Parathyroid adenoma (tissue), 2 donors: ENCODE data around the gene C13orf42.

Source experiments
- H2AFZ ChIP-seq: fragments of 300-600 bp; sonication (generic); one replicate; pipeline ENCODE4 v1.7.0; 2017; ENCODE audit warnings: antibody characterized with exemption, mild to moderate bottlenecking
- H3K27ac ChIP-seq: fragments of 300-600 bp; sonication (generic); one replicate; pipeline ENCODE4 v1.7.0; 2017
- H3K27me3 ChIP-seq: fragments of 300-600 bp; sonication (generic); one replicate; pipeline ENCODE4 v1.7.0; 2017; ENCODE audit warnings: low read length; ENCODE audit not compliant: control insufficient read depth, insufficient read depth
- H3K36me3 ChIP-seq: fragments of 300-600 bp; sonication (generic); one replicate; pipeline ENCODE4 v1.7.0; 2017; ENCODE audit warnings: low read length; ENCODE audit not compliant: control insufficient read depth, insufficient read depth
- H3K4me1 ChIP-seq: fragments of 300-600 bp; sonication (generic); one replicate; pipeline ENCODE4 v1.7.0; 2017; ENCODE audit warnings: control low read depth
- H3K4me2 ChIP-seq: fragments of 300-600 bp; sonication (generic); one replicate; pipeline ENCODE4 v1.7.0; 2017; ENCODE audit warnings: low read length
- H3K4me3 ChIP-seq: fragments of 300-600 bp; sonication (generic); one replicate; pipeline ENCODE4 v1.7.0; 2017; ENCODE audit warnings: low read depth, low read length
- H3K79me2 ChIP-seq: fragments of 300-600 bp; sonication (generic); one replicate; pipeline ENCODE4 v1.7.0; 2017; ENCODE audit warnings: control low read depth
- H3K9ac ChIP-seq: fragments of 300-600 bp; sonication (generic); one replicate; pipeline ENCODE4 v1.7.0; 2017; ENCODE audit warnings: mild to moderate bottlenecking
- H3K9me3 ChIP-seq: fragments of 300-600 bp; sonication (generic); one replicate; pipeline ENCODE4 v1.7.0; 2017; ENCODE audit warnings: low read length; ENCODE audit not compliant: control insufficient read depth
- TF ChIP-seq, protein P1 (sequence below): fragments of 300-600 bp; sonication (generic); IDR thresholded peaks from one replicate; pipeline ENCODE4 v1.7.0; 2017; ENCODE audit warnings: antibody characterized with exemption, mild to moderate bottlenecking
- donor health status: primary hyperparathyroidism.

The C13orf42 gene

DNA sequence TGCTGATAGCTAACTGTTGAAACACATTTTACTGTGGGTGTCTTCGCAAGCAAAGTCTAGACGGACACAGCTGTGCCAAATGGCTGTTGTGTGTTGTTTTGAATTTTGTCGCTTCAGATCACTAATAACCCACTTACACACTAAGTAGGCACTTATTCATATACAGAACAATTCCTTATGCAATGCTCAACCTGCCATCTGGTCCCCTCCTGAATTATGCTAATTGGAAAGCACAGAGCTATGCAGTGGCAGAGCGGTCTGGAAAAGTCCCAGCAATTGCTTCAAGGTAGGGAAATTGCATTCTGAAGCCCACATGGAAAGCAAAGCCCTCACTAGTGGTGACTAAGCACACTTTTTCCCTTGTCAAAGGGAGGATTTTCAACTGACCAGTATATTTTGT lies 69.9 kb downstream of the C13orf42 start:
- Histone ChIP-seq H3K9ac (no peak overlapping the region), H3K36me3 (no peaks in the 10 kb centered on the region), H3K79me2 (no peaks in the 10 kb centered on the region), H3K4me1 (no peaks in the 10 kb centered on the region), H3K27ac (no peak overlapping the region), H3K9me3 (no peaks in the 10 kb centered on the region), H3K27me3 (no peaks in the 10 kb centered on the region), H3K4me3 (no peak overlapping the region), H2AFZ (no peak overlapping the region), H3K4me2 (no peak overlapping the region)
- TF ChIP-seq, protein P1, sequence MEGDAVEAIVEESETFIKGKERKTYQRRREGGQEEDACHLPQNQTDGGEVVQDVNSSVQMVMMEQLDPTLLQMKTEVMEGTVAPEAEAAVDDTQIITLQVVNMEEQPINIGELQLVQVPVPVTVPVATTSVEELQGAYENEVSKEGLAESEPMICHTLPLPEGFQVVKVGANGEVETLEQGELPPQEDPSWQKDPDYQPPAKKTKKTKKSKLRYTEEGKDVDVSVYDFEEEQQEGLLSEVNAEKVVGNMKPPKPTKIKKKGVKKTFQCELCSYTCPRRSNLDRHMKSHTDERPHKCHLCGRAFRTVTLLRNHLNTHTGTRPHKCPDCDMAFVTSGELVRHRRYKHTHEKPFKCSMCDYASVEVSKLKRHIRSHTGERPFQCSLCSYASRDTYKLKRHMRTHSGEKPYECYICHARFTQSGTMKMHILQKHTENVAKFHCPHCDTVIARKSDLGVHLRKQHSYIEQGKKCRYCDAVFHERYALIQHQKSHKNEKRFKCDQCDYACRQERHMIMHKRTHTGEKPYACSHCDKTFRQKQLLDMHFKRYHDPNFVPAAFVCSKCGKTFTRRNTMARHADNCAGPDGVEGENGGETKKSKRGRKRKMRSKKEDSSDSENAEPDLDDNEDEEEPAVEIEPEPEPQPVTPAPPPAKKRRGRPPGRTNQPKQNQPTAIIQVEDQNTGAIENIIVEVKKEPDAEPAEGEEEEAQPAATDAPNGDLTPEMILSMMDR, result no peak

- no peaks in the 10 kb centered on the region for H3K79me2 ChIP-seq
- TF ChIP-seq, protein P1, result no peak
- no peak overlapping the region for H3K9ac ChIP-seq
- no peaks in the 10 kb centered on the region for H3K36me3 ChIP-seq
- H3K4me1 ChIP-seq, result no peaks in the 10 kb centered on the region
- no peaks in the 10 kb centered on the region for H3K9me3 ChIP-seq
- no peak overlapping the region for H3K27ac ChIP-seq
- H2AFZ ChIP-seq, result no peak overlapping the region
- no peak overlapping the region for H3K4me3 ChIP-seq
- no peaks in the 10 kb centered on the region for H3K27me3 ChIP-seq
- no peak overlapping the region for H3K4me2 ChIP-seq
Measured at GRCh38 chr13:51040431-51040830, 70.6 kb downstream of the C13orf42 start.

GRCh38 chr13:51036418-51036817 lies 74.7 kb downstream of the C13orf42 start:
- TF ChIP-seq, protein P1, result no peak
- H3K79me2 ChIP-seq, result no peaks in the 10 kb centered on the region
- H3K4me1 ChIP-seq, result no peaks in the 10 kb centered on the region

GRCh38 chr13:51035978-51036377 lies 75.1 kb downstream of the C13orf42 start:
- Histone ChIP-seq H3K9me3 (no peaks in the 10 kb centered on the region), H3K27me3 (no peaks in the 10 kb centered on the region), H2AFZ (no peak overlapping the region), H3K9ac (no peak overlapping the region), H3K4me2 (no peak overlapping the region), H3K4me3 (no peak overlapping the region), H3K27ac (no peak overlapping the region), H3K36me3 (no peaks in the 10 kb centered on the region), H3K79me2 (no peaks in the 10 kb centered on the region), H3K4me1 (no peaks in the 10 kb centered on the region)
- TF ChIP-seq, protein P1, result no peak

More at GRCh38 chr13:51036418-51036817, 74.7 kb downstream of the C13orf42 start:
- no peaks in the 10 kb centered on the region for H3K9me3 ChIP-seq
- no peak overlapping the region for H3K4me2 ChIP-seq
- no peak overlapping the region for H3K4me3 ChIP-seq
- no peaks in the 10 kb centered on the region for H3K27me3 ChIP-seq
- no peak overlapping the region for H3K27ac ChIP-seq
- no peaks in the 10 kb centered on the region for H3K36me3 ChIP-seq
- H3K9ac ChIP-seq, result no peak overlapping the region
- H2AFZ ChIP-seq, result no peak overlapping the region

- no peaks in the 10 kb centered on the region for H3K4me1 ChIP-seq
- H3K9me3 ChIP-seq, result no peaks in the 10 kb centered on the region
- no peaks in the 10 kb centered on the region for H3K36me3 ChIP-seq
- no peak overlapping the region for H2AFZ ChIP-seq
- no peak overlapping the region for H3K9ac ChIP-seq
- H3K4me2 ChIP-seq, result no peak overlapping the region
- no peak overlapping the region for H3K4me3 ChIP-seq
- no peaks in the 10 kb centered on the region for H3K79me2 ChIP-seq
- H3K27ac ChIP-seq, result no peak overlapping the region
- no peaks in the 10 kb centered on the region for H3K27me3 ChIP-seq
- TF ChIP-seq, protein P1, result no peak
Measured at GRCh38 chr13:51035469-51035868, 75.6 kb downstream of the C13orf42 start.
